Ishikawa (cell line): ENCODE results near the gene ANLN.

Experiments
- CEBPB ChIP-seq: IDR thresholded peaks from 2 replicates; pipeline ENCODE4 v1.6.1; 2012
- CREB1 ChIP-seq: IDR thresholded peaks from 2 replicates; pipeline ENCODE4 v1.6.1; 2012; ENCODE audit warnings: low read depth
- EGR1 ChIP-seq: IDR thresholded peaks from 2 replicates; pipeline ENCODE4 v1.6.1; 2012
- EP300 ChIP-seq: IDR thresholded peaks from 2 replicates; pipeline ENCODE4 v1.6.1; 2012; ENCODE audit warnings: borderline replicate concordance
- FOXM1 ChIP-seq: IDR thresholded peaks from 2 replicates; pipeline ENCODE4 v1.6.1; 2012; ENCODE audit warnings: low read depth, borderline replicate concordance
- MAX ChIP-seq: IDR thresholded peaks from 2 replicates; pipeline ENCODE4 v1.6.1; 2012
- NFIC ChIP-seq: IDR thresholded peaks from 2 replicates; pipeline ENCODE4 v1.6.1; 2012
- RAD21 ChIP-seq: IDR thresholded peaks from 2 replicates; pipeline ENCODE4 v1.6.1; 2012; ENCODE audit warnings: low read depth
- REST ChIP-seq: IDR thresholded peaks from 2 replicates; pipeline ENCODE4 v1.6.1; 2012; ENCODE audit warnings: low read depth, mild to moderate bottlenecking
- TAF1 ChIP-seq: IDR thresholded peaks from 2 replicates; pipeline ENCODE4 v1.6.1; 2012; ENCODE audit warnings: low read depth, mild to moderate bottlenecking
- TCF12 ChIP-seq: IDR thresholded peaks from 2 replicates; pipeline ENCODE4 v1.6.1; 2012; ENCODE audit warnings: low read depth
- TEAD4 ChIP-seq: IDR thresholded peaks from 2 replicates; pipeline ENCODE4 v1.6.1; 2012
- USF1 ChIP-seq: IDR thresholded peaks from 2 replicates; pipeline ENCODE4 v1.6.1; 2012
- YY1 ChIP-seq: IDR thresholded peaks from 2 replicates; pipeline ENCODE4 v1.6.1; 2012; ENCODE audit warnings: low read depth
- ZBTB7A ChIP-seq: IDR thresholded peaks from 2 replicates; pipeline ENCODE4 v1.6.1; 2012; ENCODE audit warnings: low read depth

The ANLN gene

GRCh38 chr7:36459236-36459960, 69.7 kb downstream of the ANLN start:
- no peak for TF ChIP-seq EP300
- TF ChIP-seq CEBPB = no peak
- TF ChIP-seq TEAD4 = no peak
- no peak for TF ChIP-seq RAD21
- TF ChIP-seq NFIC = no peak
- no peak for TF ChIP-seq YY1
- no peak for TF ChIP-seq TCF12
- no peak for TF ChIP-seq USF1
- TF ChIP-seq REST = no peak
- TF ChIP-seq CREB1 = no peak
- TF ChIP-seq TAF1 = no peak
- no peak for TF ChIP-seq MAX
- TF ChIP-seq ZBTB7A = no peak
- TF ChIP-seq FOXM1 = no peak
- TF ChIP-seq EGR1 = no peak

- TF ChIP-seq MAX (no peak), CREB1 (no peak), RAD21 (no peak), EP300 (no peak), ZBTB7A (no peak), EGR1 (no peak), USF1 (no peak), NFIC (no peak), FOXM1 (no peak), TEAD4 (no peak), TCF12 (no peak), YY1 (no peak), REST (no peak), CEBPB (no peak), TAF1 (no peak)
Observed at GRCh38 chr7:36460811-36461429, 71.3 kb downstream of the ANLN start.

GRCh38 chr7:36462551-36463137, 73.0 kb downstream of the ANLN start:
- no peak for TF ChIP-seq USF1
- no peak for TF ChIP-seq YY1
- TF ChIP-seq FOXM1 = no peak
- TF ChIP-seq TEAD4 = no peak
- no peak for TF ChIP-seq CREB1
- TF ChIP-seq EGR1 = no peak
- no peak for TF ChIP-seq NFIC
- TF ChIP-seq EP300 = no peak
- no peak for TF ChIP-seq CEBPB
- TF ChIP-seq REST = no peak
- no peak for TF ChIP-seq ZBTB7A
- no peak for TF ChIP-seq TCF12
- TF ChIP-seq TAF1 = no peak
- no peak for TF ChIP-seq MAX
- TF ChIP-seq RAD21 = no peak
